PC-3 (cell line): ENCODE results near the gene TCHHL1. TPM values are rescaled to one million over a fixed set of nuclear protein-coding genes. Genes with fewer than 3 reads are reported as not detected.

ENCODE experiments used
- ATAC-seq: fragments of 200-7000 bp; cut with Tn5 transposase; 2 replicates; pipeline ENCODE4 v1.9.1; 2020; ENCODE audit warnings: mild to moderate bottlenecking, moderate library complexity
- BruUV-seq: library from RNA; stranded (reverse); fragments of 400-500 nt; replicated peaks from 2 replicates; lab custom pipeline; 2021; lab: Mats Ljungman, UMichigan
- CTCF ChIA-PET: fragments of 300-600 bp; sonication (Branson Sonifier 250); formaldehyde crosslinking; loops from one replicate; lab custom pipeline; 2022; ENCODE audit warnings: antibody characterized with exemption; lab: Charles Lee
- POLR2A ChIA-PET: fragments of 300-600 bp; sonication (Branson Sonifier 250); formaldehyde crosslinking; loops from one replicate; lab custom pipeline; 2022; ENCODE audit warnings: antibody characterized with exemption; ENCODE audit not compliant: unreplicated experiment; lab: Charles Lee
- DNase-seq: peaks from one replicate; pipeline ENCODE4 v3.0.0-alpha.2; 2015
- H2AFZ ChIP-seq: fragments of 300-600 bp; sonication (generic); 2 replicates; pipeline ENCODE4 v1.6.0; 2016; ENCODE audit warnings: antibody characterized with exemption, low read length
- H3F3A ChIP-seq: fragments of 300-600 bp; sonication (generic); one replicate; pipeline ENCODE4 v1.6.0; 2017; ENCODE audit warnings: antibody characterized with exemption, low read length, control low read depth, mild to moderate bottlenecking; ENCODE audit not compliant: unreplicated experiment
- H3K27ac ChIP-seq: fragments of 300-600 bp; sonication (generic); 2 replicates; pipeline ENCODE4 v1.5.1; 2016; ENCODE audit warnings: mild to moderate bottlenecking, low read length
- H3K27me3 ChIP-seq: fragments of 300-600 bp; sonication (generic); 2 replicates; pipeline ENCODE4 v1.6.1; 2016; ENCODE audit warnings: low read length, mixed read lengths
- H3K36me3 ChIP-seq: fragments of 300-600 bp; sonication (generic); 2 replicates; pipeline ENCODE4 v1.6.1; 2016; ENCODE audit warnings: low read depth, mixed run types, low read length, mixed read lengths
- H3K4me1 ChIP-seq: fragments of 300-600 bp; sonication (generic); 2 replicates; pipeline ENCODE4 v1.5.1; 2016; ENCODE audit warnings: low read length; ENCODE audit not compliant: insufficient read depth
- H3K4me2 ChIP-seq: fragments of 300-600 bp; sonication (generic); 2 replicates; pipeline ENCODE4 v1.6.0; 2016; ENCODE audit warnings: low read length
- H3K4me3 ChIP-seq: fragments of 300-600 bp; sonication (generic); 2 replicates; pipeline ENCODE4 v1.5.1; 2016; ENCODE audit warnings: mild to moderate bottlenecking, low read length, mixed read lengths
- H3K79me2 ChIP-seq: fragments of 300-600 bp; sonication (generic); 2 replicates; pipeline ENCODE4 v1.6.1; 2017; ENCODE audit warnings: low read length, mixed read lengths
- H3K9ac ChIP-seq: fragments of 300-600 bp; sonication (generic); 2 replicates; pipeline ENCODE4 v1.6.0; 2016; ENCODE audit warnings: mild to moderate bottlenecking, low read length
- H3K9me2 ChIP-seq: fragments of 300-600 bp; sonication (generic); replicated peaks from 2 replicates; pipeline ENCODE4 v1.6.1; 2016; ENCODE audit warnings: mixed run types, low read length, mixed read lengths
- H3K9me3 ChIP-seq: fragments of 300-600 bp; sonication (generic); 2 replicates; pipeline ENCODE4 v1.6.1; 2016; ENCODE audit warnings: low read length, mixed read lengths
- H4K20me1 ChIP-seq: fragments of 300-600 bp; sonication (generic); 2 replicates; pipeline ENCODE4 v1.6.1; 2016; ENCODE audit warnings: low read length, mixed read lengths
- EZH2 ChIP-seq: fragments of 300-600 bp; sonication (generic); IDR thresholded peaks from one replicate; pipeline ENCODE4 v1.6.1; 2017; ENCODE audit warnings: antibody characterized with exemption, mild to moderate bottlenecking, low read length; ENCODE audit not compliant: unreplicated experiment
- EZH2phosphoT487 ChIP-seq: fragments of 300-600 bp; sonication (generic); IDR thresholded peaks from 2 replicates; pipeline ENCODE4 v1.6.1; 2018; ENCODE audit warnings: mild to moderate bottlenecking, antibody characterized with exemption, low read length, borderline replicate concordance
- intact Hi-C: fragments of 100-400 bp; cut with micrococcal nuclease; formaldehyde crosslinking; loops from 2 replicates; pipeline ENCODE4 v1.9.0; 2023
- total RNA-seq: library from RNA; depleted of rRNA; stranded (reverse); fragments of >200 nt; gene quantifications from 2 replicates; pipeline ENCODE4 v1.2.3, GENCODE V29; 2014
- TF ChIP-seq, protein P1 (sequence below): fragments of 300-600 bp; sonication (generic); conservative IDR thresholded peaks from 2 replicates; pipeline ENCODE4 v1.5.1; 2017; ENCODE audit warnings: antibody characterized with exemption, low read depth, mild to moderate bottlenecking, low read length

The TCHHL1 gene
- total RNA-seq, 1 experiment from 2014 or later: not detected

DNA sequence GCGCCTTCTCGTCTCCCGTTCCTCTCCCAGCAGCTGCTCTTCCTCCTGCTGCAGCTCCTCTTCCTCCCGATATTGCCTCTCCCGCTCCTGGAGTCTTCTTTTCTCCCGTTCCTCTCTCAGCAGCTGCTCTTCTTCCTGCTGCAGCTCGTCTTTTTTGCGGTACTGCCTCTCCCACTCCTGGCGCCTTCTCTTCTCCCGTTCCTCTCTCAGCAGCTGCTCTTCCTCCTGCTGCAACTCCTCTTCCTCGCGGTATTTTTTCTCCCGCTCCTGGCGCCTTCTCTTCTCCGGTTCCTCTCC lies 21.1 kb upstream of the TCHHL1 start:
- H3F3A ChIP-seq: no peaks in the 10 kb centered on the region
- intact Hi-C loops: loop anchor here (2.0 kb wide), 1 partner anchor 57 kb away; no protein-coding TSS in a partner anchor
- no peaks in the 10 kb centered on the region for H3K36me3 ChIP-seq
- peak overlapping the region; percentile 95 for H3K4me2 ChIP-seq
- ChIA-PET CTCF (interaction anchor here (0.7 to 1.1 kb wide), 4 partner anchors 76 to 1440 kb away, joined by 3 to 4 read pairs (median 4); no protein-coding TSS in a partner anchor), POLR2A (interaction anchor here (0.6 kb wide), 1 partner anchor 117 kb away, joined by 6 read pairs; no protein-coding TSS in a partner anchor)
- no peak for DNase-seq
- H3K9me2 ChIP-seq: no peaks in the 10 kb centered on the region
- BruUV-seq: no TSS peak
- H4K20me1 ChIP-seq: no peaks in the 10 kb centered on the region
- peak overlapping the region; percentile 71 for H3K4me3 ChIP-seq
- H3K9me3 ChIP-seq: no peaks in the 10 kb centered on the region
- no peak overlapping the region for H3K9ac ChIP-seq
- ATAC-seq: no peak
- H3K27ac ChIP-seq: no peak overlapping the region
- peak overlapping the region; percentile 91 for H2AFZ ChIP-seq
- TF ChIP-seq EZH2phosphoT487 (peak; percentile 75; the same call in 1 of the 2 replicates), EZH2 (peak; percentile 97)
- TF ChIP-seq, protein P1, sequence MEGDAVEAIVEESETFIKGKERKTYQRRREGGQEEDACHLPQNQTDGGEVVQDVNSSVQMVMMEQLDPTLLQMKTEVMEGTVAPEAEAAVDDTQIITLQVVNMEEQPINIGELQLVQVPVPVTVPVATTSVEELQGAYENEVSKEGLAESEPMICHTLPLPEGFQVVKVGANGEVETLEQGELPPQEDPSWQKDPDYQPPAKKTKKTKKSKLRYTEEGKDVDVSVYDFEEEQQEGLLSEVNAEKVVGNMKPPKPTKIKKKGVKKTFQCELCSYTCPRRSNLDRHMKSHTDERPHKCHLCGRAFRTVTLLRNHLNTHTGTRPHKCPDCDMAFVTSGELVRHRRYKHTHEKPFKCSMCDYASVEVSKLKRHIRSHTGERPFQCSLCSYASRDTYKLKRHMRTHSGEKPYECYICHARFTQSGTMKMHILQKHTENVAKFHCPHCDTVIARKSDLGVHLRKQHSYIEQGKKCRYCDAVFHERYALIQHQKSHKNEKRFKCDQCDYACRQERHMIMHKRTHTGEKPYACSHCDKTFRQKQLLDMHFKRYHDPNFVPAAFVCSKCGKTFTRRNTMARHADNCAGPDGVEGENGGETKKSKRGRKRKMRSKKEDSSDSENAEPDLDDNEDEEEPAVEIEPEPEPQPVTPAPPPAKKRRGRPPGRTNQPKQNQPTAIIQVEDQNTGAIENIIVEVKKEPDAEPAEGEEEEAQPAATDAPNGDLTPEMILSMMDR: no peak
- H3K79me2 ChIP-seq: no peaks in the 10 kb centered on the region
- H3K27me3 ChIP-seq: peaks cover 98% of the 10 kb centered on the region
- H3K4me1 ChIP-seq: peaks cover 42% of the 10 kb centered on the region

DNA sequence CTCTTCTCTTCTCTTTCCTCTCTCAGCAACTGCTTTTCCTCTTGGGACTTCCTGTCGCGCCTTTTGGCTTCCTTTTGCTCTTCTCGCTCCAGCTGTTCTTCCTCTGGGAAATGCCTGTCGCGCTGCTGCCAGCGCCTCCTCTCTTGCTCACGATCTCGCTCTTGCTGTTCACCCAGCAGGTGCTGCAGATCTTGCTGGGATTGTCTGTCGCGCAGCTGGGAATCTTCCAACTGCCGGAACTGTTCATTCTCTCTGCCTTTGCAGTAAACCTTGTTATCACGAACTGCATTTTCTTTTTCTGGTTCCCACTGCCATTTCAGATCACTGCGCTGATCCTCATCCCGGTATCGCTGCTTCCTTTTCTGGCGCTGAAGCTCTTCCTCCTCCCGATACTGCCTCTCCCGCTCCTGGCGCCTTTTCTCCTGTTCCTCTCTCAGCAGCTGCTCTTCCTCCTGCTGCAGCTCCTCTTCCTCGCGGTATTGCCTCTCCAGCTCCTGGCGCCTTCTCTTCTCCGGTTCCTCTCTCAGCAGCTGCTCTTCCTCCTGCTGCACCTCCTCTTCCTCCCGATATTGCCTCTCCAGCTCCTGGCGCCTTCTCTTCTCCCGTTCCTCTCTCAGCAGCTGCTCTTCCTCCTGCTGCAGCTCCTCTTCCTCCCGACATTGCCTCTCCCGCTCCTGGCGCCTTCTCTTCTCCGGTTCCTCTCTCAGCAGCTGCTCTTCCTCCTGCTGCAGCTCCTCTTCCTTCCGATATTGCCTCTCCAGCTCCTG lies 20.6 kb upstream of the TCHHL1 start:
- POLR2A ChIA-PET: interaction anchor here (0.6 kb wide), 1 partner anchor 61 kb away, joined by 6 read pairs; no protein-coding TSS in a partner anchor
- H3F3A ChIP-seq: no peaks in the 10 kb centered on the region
- peak overlapping the region; percentile 95 for H3K4me2 ChIP-seq
- H2AFZ ChIP-seq: peak overlapping the region; percentile 91
- no peaks in the 10 kb centered on the region for H3K9me2 ChIP-seq
- no peaks in the 10 kb centered on the region for H4K20me1 ChIP-seq
- peaks cover 98% of the 10 kb centered on the region for H3K27me3 ChIP-seq
- BruUV-seq: no TSS peak
- CTCF ChIA-PET: interaction anchor here (0.6 to 0.8 kb wide), 3 partner anchors 32 to 1440 kb away, joined by 3 to 6 read pairs (median 4); no protein-coding TSS in a partner anchor
- peak overlapping the region; percentile 71 for H3K4me3 ChIP-seq
- DNase-seq (peak; percentile 44), ATAC-seq (peak; percentile 21)
- H3K27ac ChIP-seq: no peak overlapping the region
- H3K4me1 ChIP-seq: peaks cover 42% of the 10 kb centered on the region
- no peaks in the 10 kb centered on the region for H3K9me3 ChIP-seq
- TF ChIP-seq EZH2phosphoT487 (no peak; the same call in 1 of the 2 replicates), EZH2 (no peak)
- TF ChIP-seq, protein P1: no peak
- no peaks in the 10 kb centered on the region for H3K36me3 ChIP-seq
- H3K79me2 ChIP-seq: no peaks in the 10 kb centered on the region
- intact Hi-C loops: loop anchor here (2.0 kb wide), 1 partner anchor 57 kb away; no protein-coding TSS in a partner anchor
- H3K9ac ChIP-seq: no peak overlapping the region

DNA sequence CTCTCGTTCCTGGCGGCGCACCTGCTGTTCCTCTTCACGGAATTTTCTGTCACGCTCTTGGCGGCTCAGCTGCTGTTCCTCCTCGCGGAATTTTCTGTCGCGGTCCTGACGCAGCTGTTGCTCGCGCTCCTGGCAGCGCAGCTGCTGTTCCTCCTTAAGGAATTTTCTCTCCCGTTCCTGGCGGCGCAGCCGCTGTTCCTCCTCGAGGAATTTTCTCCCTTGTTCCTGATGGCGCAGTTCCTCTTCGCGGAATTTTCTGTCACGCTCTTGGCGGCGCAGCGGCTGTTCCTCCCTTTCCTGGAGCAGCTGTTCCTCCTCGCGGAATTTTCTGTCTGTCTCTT lies 20.0 kb upstream of the TCHHL1 start:
- ChIA-PET CTCF (interaction anchor here (0.6 to 0.8 kb wide), 2 partner anchors 32 to 350 kb away, joined by 3 to 6 read pairs; no protein-coding TSS in a partner anchor), POLR2A (no interaction called here)
- TF ChIP-seq, protein P1: no peak
- TF ChIP-seq EZH2 (no peak), EZH2phosphoT487 (peak; percentile 65)
- Histone ChIP-seq H3K27me3 (peaks cover 98% of the 10 kb centered on the region), H4K20me1 (no peaks in the 10 kb centered on the region), H3F3A (no peaks in the 10 kb centered on the region), H3K9ac (no peak overlapping the region), H3K79me2 (no peaks in the 10 kb centered on the region), H3K9me2 (no peaks in the 10 kb centered on the region), H3K27ac (no peak overlapping the region), H3K36me3 (no peaks in the 10 kb centered on the region), H3K9me3 (no peaks in the 10 kb centered on the region), H3K4me3 (peak overlapping the region; percentile 71), H3K4me2 (peak overlapping the region; percentile 95), H2AFZ (peak overlapping the region; percentile 91), H3K4me1 (peaks cover 42% of the 10 kb centered on the region)
- BruUV-seq: no TSS peak
- ATAC-seq (peak; percentile 4; the same call in 1 of the 2 replicates), DNase-seq (no peak)
- intact Hi-C loops: loop anchor here (2.0 kb wide), 1 partner anchor 56 kb away; no protein-coding TSS in a partner anchor
